HG02798 (cell line): ENCODE data around the gene TDRD1.

ENCODE experiments used
- ATAC-seq: cut with Tn5 transposase; IDR thresholded peaks from one replicate; pipeline ENCODE4 v1.9.1; 2021; ENCODE audit warnings: mild to moderate bottlenecking; ENCODE audit not compliant: unreplicated experiment, poor library complexity

Gene TDRD1

GRCh38 chr10:114223066-114223465 is 43.9 kb downstream of the TDRD1 start:
- ATAC-seq = no peak

- no peak for ATAC-seq
Measured at GRCh38 chr10:114228156-114228555, 49.0 kb downstream of the TDRD1 start.

- ATAC-seq = no peak
Measured at GRCh38 chr10:114232561-114233176, 53.5 kb downstream of the TDRD1 start.

GRCh38 chr10:114233482-114233881 is 54.3 kb downstream of the TDRD1 start:
- ATAC-seq = no peak

- no peak for ATAC-seq
Measured at GRCh38 chr10:114234132-114234531, 55.0 kb downstream of the TDRD1 start.

GRCh38 chr10:114239117-114239993 is 60.2 kb downstream of the TDRD1 start, which contains the start of gene VWA2:
Gene VWA2, plus strand, starts transcription at chr10:114239254. Its CDS starts 9,460 bp downstream, at chr10:114248714.
- no peak for ATAC-seq

GRCh38 chr10:114239994-114240345 is 60.8 kb downstream of the TDRD1 start:
- no peak for ATAC-seq

- ATAC-seq = no peak
Measured at GRCh38 chr10:114242235-114242634, 63.1 kb downstream of the TDRD1 start.

- no peak for ATAC-seq
Measured at GRCh38 chr10:114243661-114244060, 64.5 kb downstream of the TDRD1 start.

GRCh38 chr10:114244126-114244525 is 65.0 kb downstream of the TDRD1 start:
- ATAC-seq = no peak

- no peak for ATAC-seq
Measured at GRCh38 chr10:114245121-114245791, 66.1 kb downstream of the TDRD1 start.

- ATAC-seq = no peak
Measured at GRCh38 chr10:114246679-114247305, 67.6 kb downstream of the TDRD1 start.

- ATAC-seq = no peak
Measured at GRCh38 chr10:114250236-114250635, 71.1 kb downstream of the TDRD1 start.

- no peak for ATAC-seq
Measured at GRCh38 chr10:114250716-114251115, 71.6 kb downstream of the TDRD1 start.

- no peak for ATAC-seq
Measured at GRCh38 chr10:114252092-114252491, 72.9 kb downstream of the TDRD1 start.

- no peak for ATAC-seq
Measured at GRCh38 chr10:114252883-114253282, 73.7 kb downstream of the TDRD1 start.

GRCh38 chr10:114255227-114255626 is 76.1 kb downstream of the TDRD1 start:
- ATAC-seq = no peak

- ATAC-seq = no peak
Measured at GRCh38 chr10:114256008-114256765, 77.0 kb downstream of the TDRD1 start.

- ATAC-seq = no peak
Measured at GRCh38 chr10:114256822-114257221, 77.7 kb downstream of the TDRD1 start.

GRCh38 chr10:114257498-114257897 is 78.3 kb downstream of the TDRD1 start:
- ATAC-seq = no peak
